ENCODE data around the gene CADPS. TPM values are rescaled to one million over a fixed set of nuclear protein-coding genes. Genes with fewer than 3 reads are reported as not detected.

The CADPS gene
- total RNA-seq, 1 experiment from 2014 or later, result not detected

GRCh38 chr3:62355703-62356102 lies 519.5 kb downstream of the CADPS start:
- Mint-ChIP-seq H3K27ac (ENCODE audit: unreplicated experiment) (no peak overlapping the region), H3K4me1 (ENCODE audit: low read depth, unreplicated experiment) (no peaks in the 10 kb centered on the region), H3K36me3 (ENCODE audit: insufficient read depth, unreplicated experiment) (no peaks in the 10 kb centered on the region), H3K9me3 (ENCODE audit: low read depth, unreplicated experiment) (no peaks in the 10 kb centered on the region), H3K27me3 (ENCODE audit: unreplicated experiment) (no peaks in the 10 kb centered on the region), H3K4me3 (ENCODE audit: low read depth, unreplicated experiment) (no peak overlapping the region)
- DNase-seq, result no peak
- no TSS peak for BruUV-seq (replicated peaks)
- CTCF ChIA-PET, result interaction anchor here (0.5 kb wide), 1 partner anchor 49 kb away, joined by 3 read pairs; no protein-coding TSS in a partner anchor
- no peak for TF ChIP-seq CTCF (IDR thresholded peaks at IDR 0.05; ENCODE audit: unreplicated experiment)
- intact Hi-C loops (cut with micrococcal nuclease; ENCODE audit: unreplicated experiment), result no loop called here
